ENCODE data around the gene CCNL1. TPM values are rescaled to one million over a fixed set of nuclear protein-coding genes. Genes with fewer than 3 reads are reported as not detected.

The CCNL1 gene
- total and polyA plus RNA-seq, 2 of the 4 experiments (the other 2 are of a cell fraction): 60.9 to 83.3 TPM

DNA sequence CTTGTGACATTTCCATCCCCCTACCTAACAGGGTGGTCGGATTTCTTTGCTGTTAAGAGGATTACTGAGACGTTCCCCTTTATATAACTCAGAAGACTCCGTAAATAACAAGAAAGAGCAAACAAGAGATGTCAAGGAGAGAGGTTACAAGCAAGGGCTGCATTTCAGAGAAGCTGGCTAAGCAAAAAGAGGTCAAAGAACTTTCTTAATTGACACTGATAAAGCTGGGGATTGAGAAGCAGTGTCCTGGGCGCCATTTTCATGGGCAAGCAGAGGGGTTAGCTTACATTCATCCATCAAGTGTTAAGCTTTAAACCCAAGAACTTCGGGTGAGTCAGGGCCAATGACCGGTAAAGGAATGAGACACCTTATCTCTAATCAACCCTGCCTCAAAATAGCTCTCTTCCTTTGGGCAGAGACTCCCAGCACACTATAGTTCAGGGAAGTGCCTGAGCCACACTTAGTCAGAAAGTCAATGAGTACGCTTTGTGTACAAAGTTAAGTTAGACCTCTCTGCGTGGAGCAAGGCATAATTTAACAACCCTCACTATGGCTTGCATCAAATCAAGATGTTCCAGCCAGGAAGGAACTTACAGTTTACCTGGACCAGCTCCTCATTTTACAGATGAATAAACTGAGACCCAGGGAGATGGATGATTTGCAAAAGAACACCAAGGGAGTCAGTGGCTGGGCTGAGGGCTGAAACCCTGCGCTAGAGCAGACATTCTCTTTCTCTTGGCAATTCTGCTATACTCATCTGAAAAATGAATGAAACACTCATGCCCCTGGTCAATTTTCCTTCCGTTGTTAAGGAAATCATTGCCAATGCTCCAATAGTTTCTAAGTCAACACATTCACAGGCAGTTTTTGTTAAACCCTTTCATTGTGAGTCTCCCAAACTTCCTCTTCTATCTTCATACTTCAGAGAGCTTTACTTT is 44.6 kb downstream of the CCNL1 start:
- H2AK5ac ChIP-seq (ENCODE audit: low read depth, low read length): peak overlapping the region; percentile 56; the same call in 1 of the 2 replicates
- ATAC-seq (ENCODE audit: low read depth): peak; percentile 42; the same call in 1 of the 2 replicates
- H2BK20ac ChIP-seq (ENCODE audit: low read depth, low read length): peak overlapping the region; percentile 37; the same call in 1 of the 2 replicates
- peak; percentile 38 for DNase-seq
- H4K5ac ChIP-seq (ENCODE audit: low read depth, low read length): peak overlapping the region; percentile 21; the same call in 1 of the 2 replicates
- WGBS, 2 experiments (ENCODE audit: extremely low coverage in 2 of 2, insufficient read length in 1 of 2): 56% methylated on average over 2 of the region's 10 CpGs; no CpG with 5 or more reads in 1 of the 2 experiments
- H3K23ac ChIP-seq (ENCODE audit: low read depth, low read length): peak overlapping the region; percentile 39; the same call in 1 of the 2 replicates
- in situ Hi-C loops (cut with MboI; ENCODE audit: low sequenced_read_pairs): no loop called here
- peaks cover 4% of the 10 kb centered on the region; the same call in 1 of the 2 replicates for H3K9me1 ChIP-seq (ENCODE audit: insufficient read depth, low read length)
- peak overlapping the region; percentile 10; the same call in 1 of the 2 replicates for H3K14ac ChIP-seq (replicated peaks; ENCODE audit: low read depth, low read length)
- no peak overlapping the region for H3K9ac ChIP-seq (ENCODE audit: low read depth, low read length)
- peak overlapping the region; percentile 25; the same call in 1 of the 2 replicates for H3K4me2 ChIP-seq (ENCODE audit: low read depth, low read length)
- H2BK15ac ChIP-seq (ENCODE audit: low read depth, low read length): peak overlapping the region; percentile 44; the same call in 1 of the 3 replicates
- H2BK5ac ChIP-seq (ENCODE audit: low read depth, low read length, poor library complexity, severe bottlenecking): peak overlapping the region; percentile 0
- intact Hi-C loops (cut with micrococcal nuclease): no loop called here
- H4K91ac ChIP-seq (ENCODE audit: insufficient read depth, low read depth, low read length): no peak overlapping the region; the same call in 1 of the 2 replicates
- no peaks in the 10 kb centered on the region for H3K79me1 ChIP-seq (ENCODE audit: low read depth in 1 of 2, low read length in 2 of 2)
- no peaks in the 10 kb centered on the region for H3K27me3 ChIP-seq (ENCODE audit: control insufficient read depth, insufficient read depth, low read length)
- H2BK120ac ChIP-seq (ENCODE audit: low read depth, low read length): peak overlapping the region; percentile 46; the same call in 1 of the 2 replicates
- H2AFZ ChIP-seq (replicated peaks; ENCODE audit: low read length, poor library complexity): peak overlapping the region; percentile 62
- no peak overlapping the region for H3K4me3 ChIP-seq (ENCODE audit: insufficient read depth, low read depth, low read length)
- peaks cover 12% of the 10 kb centered on the region for H3K4me1 ChIP-seq (ENCODE audit: control insufficient read depth, insufficient read depth, low read length)
- no TSS peak for BruUV-seq (replicated peaks)
- no peak overlapping the region for H2AK9ac ChIP-seq (replicated peaks; ENCODE audit: low read depth, low read length, poor library complexity)
- H3K9me3 ChIP-seq (ENCODE audit: control insufficient read depth, insufficient read depth, low read length): no peaks in the 10 kb centered on the region
- H4K20me1 ChIP-seq (ENCODE audit: insufficient read depth, low read length): no peaks in the 10 kb centered on the region
- POLR2A ChIA-PET (ENCODE audit: unreplicated experiment): no interaction called here
- dilution Hi-C loops (cut with HindIII; ENCODE audit: low sequenced_read_pairs, unreplicated experiment): no loop called here
- no peak overlapping the region for H3K56ac ChIP-seq (ENCODE audit: extremely low read depth, insufficient read depth, low read length)
- peak overlapping the region; percentile 51; the same call in 1 of the 2 replicates for H3K18ac ChIP-seq (ENCODE audit: low read depth, low read length)
- H4K8ac ChIP-seq (ENCODE audit: low read depth in 2 of 2, low read length in 2 of 2): peak overlapping the region in 1 of 2 experiments; percentile 34; a peak in 1 of 4 replicates
- H3K36me3 ChIP-seq (ENCODE audit: control insufficient read depth, insufficient read depth, low read length): no peaks in the 10 kb centered on the region
- TF ChIP-seq, protein P1, sequence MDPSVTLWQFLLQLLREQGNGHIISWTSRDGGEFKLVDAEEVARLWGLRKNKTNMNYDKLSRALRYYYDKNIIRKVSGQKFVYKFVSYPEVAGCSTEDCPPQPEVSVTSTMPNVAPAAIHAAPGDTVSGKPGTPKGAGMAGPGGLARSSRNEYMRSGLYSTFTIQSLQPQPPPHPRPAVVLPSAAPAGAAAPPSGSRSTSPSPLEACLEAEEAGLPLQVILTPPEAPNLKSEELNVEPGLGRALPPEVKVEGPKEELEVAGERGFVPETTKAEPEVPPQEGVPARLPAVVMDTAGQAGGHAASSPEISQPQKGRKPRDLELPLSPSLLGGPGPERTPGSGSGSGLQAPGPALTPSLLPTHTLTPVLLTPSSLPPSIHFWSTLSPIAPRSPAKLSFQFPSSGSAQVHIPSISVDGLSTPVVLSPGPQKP (IDR thresholded peaks at IDR 0.05; ENCODE audit: borderline replicate concordance, low read depth, low read length): no peak
- TF ChIP-seq MAFK (IDR thresholded peaks at IDR 0.05; ENCODE audit: low read depth, low read length): no peak
- TF ChIP-seq RCOR1 (IDR thresholded peaks at IDR 0.05; ENCODE audit: insufficient replicate concordance, low read length): no peak
- no peak for TF ChIP-seq RFX5 (IDR thresholded peaks at IDR 0.05; ENCODE audit: low read depth, low read length)
- TF ChIP-seq, protein P2, sequence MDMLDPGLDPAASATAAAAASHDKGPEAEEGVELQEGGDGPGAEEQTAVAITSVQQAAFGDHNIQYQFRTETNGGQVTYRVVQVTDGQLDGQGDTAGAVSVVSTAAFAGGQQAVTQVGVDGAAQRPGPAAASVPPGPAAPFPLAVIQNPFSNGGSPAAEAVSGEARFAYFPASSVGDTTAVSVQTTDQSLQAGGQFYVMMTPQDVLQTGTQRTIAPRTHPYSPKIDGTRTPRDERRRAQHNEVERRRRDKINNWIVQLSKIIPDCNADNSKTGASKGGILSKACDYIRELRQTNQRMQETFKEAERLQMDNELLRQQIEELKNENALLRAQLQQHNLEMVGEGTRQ (IDR thresholded peaks at IDR 0.05; ENCODE audit: low read depth, low read length): no peak
- no peak for TF ChIP-seq POLR2A (IDR thresholded peaks at IDR 0.05; ENCODE audit: low read depth, low read length)
- peak overlapping the region; percentile 1 for H3K4ac ChIP-seq (ENCODE audit: low read depth, low read length)
- CTCF ChIA-PET: interaction anchor here (1.2 to 1.4 kb wide), 2 partner anchors 16 to 22 kb away, joined by 4 read pairs; no protein-coding TSS in a partner anchor
- no peak overlapping the region for H3K27ac ChIP-seq (ENCODE audit: insufficient read depth, low read length)

Measured in IMR-90 (cell line).